SK-N-SH treated with all-trans-retinoic acid at 6 μM for 48 hours (cell line): ENCODE data around the gene TNFRSF18.

Experiments
- ATAC-seq: fragments of 200-7000 bp; cut with Tn5 transposase; 3 replicates; pipeline ENCODE4 v1.9.1; 2020; ENCODE audit warnings: mild to moderate bottlenecking, moderate library complexity
- BACH2 ChIP-seq: fragments of 250-450 bp; sonication (Bioruptor Pico); IDR thresholded peaks from 2 replicates; pipeline ENCODE4 v1.9.0; 2021; ENCODE audit warnings: mild to moderate bottlenecking, borderline replicate concordance
- CSDC2 ChIP-seq: fragments of 250-450 bp; sonication (Bioruptor Pico); IDR thresholded peaks from 2 replicates; pipeline ENCODE4 v1.5.0; 2020; ENCODE audit warnings: mild to moderate bottlenecking, moderate library complexity
- GLIS3 ChIP-seq: fragments of 250-450 bp; sonication (Bioruptor Pico); IDR thresholded peaks from 2 replicates; pipeline ENCODE4 v1.5.0; 2020; ENCODE audit warnings: mild to moderate bottlenecking, moderate library complexity
- ISL1 ChIP-seq: fragments of 250-450 bp; sonication (Bioruptor Pico); IDR thresholded peaks from 2 replicates; pipeline ENCODE4 v2.1.2; 2022; ENCODE audit warnings: mild to moderate bottlenecking, moderate library complexity
- OSR1 ChIP-seq: fragments of 250-450 bp; sonication (Bioruptor Pico); IDR thresholded peaks from 2 replicates; pipeline ENCODE4 v1.8.0; 2022; ENCODE audit warnings: moderate library complexity, mild to moderate bottlenecking, inconsistent platforms
- RARB ChIP-seq: fragments of 250-450 bp; sonication (Bioruptor Pico); IDR thresholded peaks from 2 replicates; pipeline ENCODE4 v1.8.0; 2021; ENCODE audit warnings: mild to moderate bottlenecking, moderate library complexity
- SNAI2 ChIP-seq: fragments of 250-450 bp; sonication (Bioruptor Pico); IDR thresholded peaks from 2 replicates; pipeline ENCODE4 v1.5.0; 2020; ENCODE audit warnings: mild to moderate bottlenecking, moderate library complexity
- TCF4 ChIP-seq: fragments of 250-450 bp; sonication (Bioruptor Pico); IDR thresholded peaks from 2 replicates; pipeline ENCODE4 v1.8.0; 2021; ENCODE audit warnings: mild to moderate bottlenecking, moderate library complexity, borderline replicate concordance
- TOX ChIP-seq: fragments of 250-450 bp; sonication (Bioruptor Pico); IDR thresholded peaks from 2 replicates; pipeline ENCODE4 v1.8.0; 2021; ENCODE audit warnings: mild to moderate bottlenecking, moderate library complexity, borderline replicate concordance
- ZFP3 ChIP-seq: fragments of 250-450 bp; sonication (Bioruptor Pico); IDR thresholded peaks from 2 replicates; pipeline ENCODE4 v1.5.0; 2020; ENCODE audit warnings: mild to moderate bottlenecking, moderate library complexity
- ZFP30 ChIP-seq: fragments of 450-650 bp; formaldehyde crosslinking; IDR thresholded peaks from 2 replicates; pipeline ENCODE4 v1.5.0; 2022; ENCODE audit warnings: mild to moderate bottlenecking, moderate library complexity
- ZNF565 ChIP-seq: fragments of 450-650 bp; formaldehyde crosslinking; conservative IDR thresholded peaks from 2 replicates; pipeline ENCODE4 v1.5.0; 2020; ENCODE audit warnings: low read depth, mild to moderate bottlenecking, moderate library complexity
- ZNF70 ChIP-seq: fragments of 450-650 bp; formaldehyde crosslinking; IDR thresholded peaks from 2 replicates; pipeline ENCODE4 v1.5.0; 2020; ENCODE audit warnings: mild to moderate bottlenecking, moderate library complexity
- ZNF8 ChIP-seq: fragments of 450-650 bp; formaldehyde crosslinking; IDR thresholded peaks from 2 replicates; pipeline ENCODE4 v1.5.0; 2020; ENCODE audit warnings: mild to moderate bottlenecking, moderate library complexity
- TF ChIP-seq, protein P1 (sequence below): fragments of 250-450 bp; sonication (Bioruptor Pico); IDR thresholded peaks from 2 replicates; pipeline ENCODE4 v1.5.1; 2020; ENCODE audit warnings: low read depth, mild to moderate bottlenecking, moderate library complexity
- TF ChIP-seq, protein P2 (sequence below): fragments of 250-450 bp; sonication (Bioruptor Pico); IDR thresholded peaks from 2 replicates; pipeline ENCODE4 v1.5.0; 2020; ENCODE audit warnings: mild to moderate bottlenecking, moderate library complexity
- TF ChIP-seq, protein P3 (sequence below): fragments of 250-450 bp; sonication (Bioruptor Pico); IDR thresholded peaks from 2 replicates; pipeline ENCODE4 v1.5.1; 2021; ENCODE audit warnings: mild to moderate bottlenecking, moderate library complexity

The TNFRSF18 gene

DNA sequence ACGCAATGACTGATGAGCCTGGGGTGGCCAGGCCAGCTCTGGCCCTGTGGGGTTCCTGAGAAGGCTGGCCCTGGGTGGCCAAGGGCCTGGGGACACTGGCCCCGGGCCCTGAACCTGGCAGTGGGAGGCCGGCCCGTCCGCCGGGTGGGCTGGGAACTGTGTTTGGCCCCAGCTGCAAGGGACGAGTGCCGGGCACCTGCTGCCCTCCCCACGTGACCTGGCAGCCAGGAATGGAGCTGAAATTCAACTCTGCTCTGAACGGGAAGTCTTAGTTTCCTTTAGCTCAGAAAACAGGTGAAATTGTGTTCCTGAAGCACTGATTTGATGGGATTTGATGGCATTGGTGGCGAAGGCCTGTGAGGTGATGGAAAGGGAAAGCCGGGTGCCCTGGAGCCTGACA lies 40.9 kb downstream of the TNFRSF18 start:
- no peak for ATAC-seq
- no peak for TF ChIP-seq ZFP3 (CRISPR knock-in tag)
- no peak for TF ChIP-seq ZNF8 (CRISPR knock-in tag)
- TF ChIP-seq, protein P1, sequence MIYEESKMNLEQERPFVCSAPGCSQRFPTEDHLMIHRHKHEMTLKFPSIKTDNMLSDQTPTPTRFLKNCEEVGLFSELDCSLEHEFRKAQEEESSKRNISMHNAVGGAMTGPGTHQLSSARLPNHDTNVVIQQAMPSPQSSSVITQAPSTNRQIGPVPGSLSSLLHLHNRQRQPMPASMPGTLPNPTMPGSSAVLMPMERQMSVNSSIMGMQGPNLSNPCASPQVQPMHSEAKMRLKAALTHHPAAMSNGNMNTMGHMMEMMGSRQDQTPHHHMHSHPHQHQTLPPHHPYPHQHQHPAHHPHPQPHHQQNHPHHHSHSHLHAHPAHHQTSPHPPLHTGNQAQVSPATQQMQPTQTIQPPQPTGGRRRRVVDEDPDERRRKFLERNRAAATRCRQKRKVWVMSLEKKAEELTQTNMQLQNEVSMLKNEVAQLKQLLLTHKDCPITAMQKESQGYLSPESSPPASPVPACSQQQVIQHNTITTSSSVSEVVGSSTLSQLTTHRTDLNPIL (CRISPR knock-in tag) = no peak
- no peak for TF ChIP-seq ZNF565 (CRISPR knock-in tag)
- no peak for TF ChIP-seq ZFP30
- TF ChIP-seq BACH2 (CRISPR knock-in tag) = no peak

DNA sequence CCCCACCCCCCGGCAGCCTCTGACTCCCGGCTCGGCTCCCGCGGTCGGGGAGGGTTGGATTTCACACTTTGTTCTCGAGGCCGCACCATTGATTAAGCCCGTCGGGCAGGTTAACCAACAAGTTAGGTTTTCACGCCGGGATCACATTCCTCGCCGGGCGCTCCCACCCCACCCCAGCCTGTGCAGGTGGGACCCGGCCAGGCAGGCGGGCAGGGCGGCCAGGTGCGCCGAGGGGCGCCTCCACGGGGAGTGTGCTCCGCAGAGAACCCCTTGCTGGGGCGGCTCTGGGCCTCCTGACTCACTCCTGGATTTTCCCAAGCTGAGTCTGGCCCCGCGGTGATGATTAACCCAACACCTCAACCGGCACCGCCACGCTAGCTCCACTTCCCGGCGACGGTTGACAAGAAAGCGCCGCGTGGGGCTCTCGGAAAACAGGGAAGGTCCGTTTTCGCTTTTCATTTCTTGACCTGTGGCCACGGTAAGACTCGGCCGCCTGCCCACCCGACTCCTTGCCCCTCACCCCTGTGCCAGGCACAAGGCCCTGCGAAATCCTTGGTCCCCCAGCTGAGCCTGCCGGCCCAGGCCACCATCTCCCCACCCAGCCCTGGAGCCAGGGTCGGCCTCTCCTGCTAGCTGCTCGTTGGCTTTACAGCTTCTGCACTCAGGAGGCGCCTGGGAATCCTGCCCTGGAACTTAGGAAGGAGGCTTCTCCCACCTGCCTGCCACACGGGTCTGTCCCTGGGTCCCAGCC lies 41.5 kb downstream of the TNFRSF18 start:
- TF ChIP-seq SNAI2 (CRISPR knock-in tag) = no peak
- no peak for TF ChIP-seq RARB (CRISPR knock-in tag)
- TF ChIP-seq, protein P2, sequence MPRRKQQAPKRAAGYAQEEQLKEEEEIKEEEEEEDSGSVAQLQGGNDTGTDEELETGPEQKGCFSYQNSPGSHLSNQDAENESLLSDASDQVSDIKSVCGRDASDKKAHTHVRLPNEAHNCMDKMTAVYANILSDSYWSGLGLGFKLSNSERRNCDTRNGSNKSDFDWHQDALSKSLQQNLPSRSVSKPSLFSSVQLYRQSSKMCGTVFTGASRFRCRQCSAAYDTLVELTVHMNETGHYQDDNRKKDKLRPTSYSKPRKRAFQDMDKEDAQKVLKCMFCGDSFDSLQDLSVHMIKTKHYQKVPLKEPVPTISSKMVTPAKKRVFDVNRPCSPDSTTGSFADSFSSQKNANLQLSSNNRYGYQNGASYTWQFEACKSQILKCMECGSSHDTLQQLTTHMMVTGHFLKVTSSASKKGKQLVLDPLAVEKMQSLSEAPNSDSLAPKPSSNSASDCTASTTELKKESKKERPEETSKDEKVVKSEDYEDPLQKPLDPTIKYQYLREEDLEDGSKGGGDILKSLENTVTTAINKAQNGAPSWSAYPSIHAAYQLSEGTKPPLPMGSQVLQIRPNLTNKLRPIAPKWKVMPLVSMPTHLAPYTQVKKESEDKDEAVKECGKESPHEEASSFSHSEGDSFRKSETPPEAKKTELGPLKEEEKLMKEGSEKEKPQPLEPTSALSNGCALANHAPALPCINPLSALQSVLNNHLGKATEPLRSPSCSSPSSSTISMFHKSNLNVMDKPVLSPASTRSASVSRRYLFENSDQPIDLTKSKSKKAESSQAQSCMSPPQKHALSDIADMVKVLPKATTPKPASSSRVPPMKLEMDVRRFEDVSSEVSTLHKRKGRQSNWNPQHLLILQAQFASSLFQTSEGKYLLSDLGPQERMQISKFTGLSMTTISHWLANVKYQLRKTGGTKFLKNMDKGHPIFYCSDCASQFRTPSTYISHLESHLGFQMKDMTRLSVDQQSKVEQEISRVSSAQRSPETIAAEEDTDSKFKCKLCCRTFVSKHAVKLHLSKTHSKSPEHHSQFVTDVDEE = no peak
- TF ChIP-seq, protein P1 (CRISPR knock-in tag) = no peak
- no peak for TF ChIP-seq BACH2 (CRISPR knock-in tag)
- ATAC-seq = no peak

DNA sequence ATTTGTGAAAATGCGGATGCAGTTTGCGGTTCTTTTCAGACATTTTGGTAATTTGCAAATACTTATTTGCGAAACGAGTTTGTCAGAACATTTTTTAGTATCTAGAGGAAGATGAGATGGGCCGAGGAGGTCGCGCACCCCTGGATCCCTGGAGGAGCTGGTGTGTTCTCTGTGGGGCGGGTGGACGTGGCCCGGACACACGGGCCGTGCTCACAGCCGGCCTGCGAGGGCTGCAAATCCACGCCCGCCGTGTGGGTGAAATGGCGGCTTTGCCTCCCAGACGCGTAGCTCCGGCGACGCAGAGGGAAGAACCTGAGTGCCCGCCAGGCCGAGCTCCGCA lies 42.1 kb downstream of the TNFRSF18 start:
- ATAC-seq = no peak
- no peak for TF ChIP-seq CSDC2 (CRISPR knock-in tag)
- TF ChIP-seq, protein P1 (CRISPR knock-in tag) = no peak
- no peak for TF ChIP-seq ZNF70 (CRISPR knock-in tag)
- TF ChIP-seq ZFP30 = no peak
- TF ChIP-seq, protein P3, sequence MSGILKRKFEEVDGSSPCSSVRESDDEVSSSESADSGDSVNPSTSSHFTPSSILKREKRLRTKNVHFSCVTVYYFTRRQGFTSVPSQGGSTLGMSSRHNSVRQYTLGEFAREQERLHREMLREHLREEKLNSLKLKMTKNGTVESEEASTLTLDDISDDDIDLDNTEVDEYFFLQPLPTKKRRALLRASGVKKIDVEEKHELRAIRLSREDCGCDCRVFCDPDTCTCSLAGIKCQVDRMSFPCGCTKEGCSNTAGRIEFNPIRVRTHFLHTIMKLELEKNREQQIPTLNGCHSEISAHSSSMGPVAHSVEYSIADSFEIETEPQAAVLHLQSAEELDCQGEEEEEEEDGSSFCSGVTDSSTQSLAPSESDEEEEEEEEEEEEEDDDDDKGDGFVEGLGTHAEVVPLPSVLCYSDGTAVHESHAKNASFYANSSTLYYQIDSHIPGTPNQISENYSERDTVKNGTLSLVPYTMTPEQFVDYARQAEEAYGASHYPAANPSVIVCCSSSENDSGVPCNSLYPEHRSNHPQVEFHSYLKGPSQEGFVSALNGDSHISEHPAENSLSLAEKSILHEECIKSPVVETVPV (CRISPR knock-in tag) = no peak
- no peak for TF ChIP-seq TCF4 (CRISPR knock-in tag)
- TF ChIP-seq TOX (CRISPR knock-in tag) = no peak
- TF ChIP-seq GLIS3 (CRISPR knock-in tag) = no peak
- TF ChIP-seq RARB (CRISPR knock-in tag) = no peak
- TF ChIP-seq, protein P2 = no peak
- TF ChIP-seq ISL1 (CRISPR knock-in tag) = no peak
- TF ChIP-seq OSR1 (CRISPR knock-in tag) = no peak
